Measurements from ENCODE around the gene ABCA6.

ABCA6 gene

GRCh38 chr17:69046121-69046807, 95.4 kb downstream of the ABCA6 start:
- DNase-seq: no peak

DNA sequence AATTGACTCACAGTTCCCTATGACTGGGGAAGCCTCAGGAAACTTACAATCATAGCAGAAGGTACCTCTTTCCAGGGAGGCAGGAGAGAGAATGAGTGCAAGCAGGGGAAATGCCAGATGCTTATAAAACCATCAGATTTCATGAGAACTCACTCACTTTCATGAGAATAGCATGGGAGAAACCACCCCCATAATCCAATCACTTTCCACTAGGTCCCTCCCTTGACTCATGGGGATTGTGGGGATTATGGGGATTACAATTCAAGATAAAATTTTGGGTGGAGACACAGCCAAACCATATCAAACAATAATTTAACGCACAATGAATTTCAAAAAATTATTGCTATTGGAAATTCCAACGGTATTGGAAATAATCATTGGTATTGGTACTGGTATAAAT, 96.0 kb downstream of the ABCA6 start:
- DNase-seq: no peak

GRCh38 chr17:69044371-69044770, 97.3 kb downstream of the ABCA6 start:
- DNase-seq: no peak

DNA sequence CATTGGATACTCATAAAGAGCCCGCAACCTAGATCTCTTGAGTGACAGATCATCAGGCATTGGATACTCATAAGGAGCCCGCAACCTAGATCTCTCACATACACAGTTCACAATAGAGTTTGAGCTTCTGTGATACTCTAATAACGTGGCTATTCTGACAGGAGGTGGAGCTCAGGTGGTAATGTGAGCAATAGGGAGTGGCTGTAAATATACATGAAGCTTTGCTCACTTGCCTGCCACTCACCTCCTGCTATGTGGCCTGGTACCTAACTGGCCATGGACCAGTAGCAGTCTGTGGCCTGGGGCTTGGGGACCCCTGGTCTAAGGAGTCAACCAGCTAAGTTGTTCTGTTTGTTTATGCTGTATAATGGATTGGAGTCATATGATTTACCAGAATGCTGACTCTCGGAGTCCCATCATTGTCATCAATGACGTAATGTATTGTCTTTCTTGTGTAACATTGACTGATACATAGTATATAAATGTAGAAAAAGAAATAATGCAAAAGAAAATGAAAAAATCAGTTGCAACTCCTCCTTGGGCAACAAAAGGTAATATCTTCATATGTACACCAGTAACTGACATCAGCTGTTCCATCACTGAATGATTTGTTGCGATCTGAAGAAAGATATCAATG, 98.5 kb downstream of the ABCA6 start:
- no peak for DNase-seq

DNA sequence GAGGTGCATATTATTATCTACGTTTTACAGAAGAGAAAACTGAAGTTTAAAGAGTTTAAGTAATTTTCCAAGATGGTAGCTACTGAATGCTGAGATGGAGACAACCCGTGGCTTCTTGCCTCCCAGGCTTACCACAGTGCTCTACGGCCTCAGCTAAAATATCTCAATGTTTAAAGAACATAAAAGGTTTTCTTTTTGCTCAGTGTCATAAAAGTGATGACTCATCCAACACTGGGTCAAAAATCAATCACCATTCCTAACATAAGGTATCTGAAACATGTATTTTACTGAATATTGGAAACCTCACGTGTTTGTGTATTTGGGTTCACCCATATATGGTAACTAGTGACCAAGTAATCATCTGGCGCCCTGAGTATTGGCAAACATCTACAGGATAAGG, 99.4 kb downstream of the ABCA6 start:
- no peak for DNase-seq

DNA sequence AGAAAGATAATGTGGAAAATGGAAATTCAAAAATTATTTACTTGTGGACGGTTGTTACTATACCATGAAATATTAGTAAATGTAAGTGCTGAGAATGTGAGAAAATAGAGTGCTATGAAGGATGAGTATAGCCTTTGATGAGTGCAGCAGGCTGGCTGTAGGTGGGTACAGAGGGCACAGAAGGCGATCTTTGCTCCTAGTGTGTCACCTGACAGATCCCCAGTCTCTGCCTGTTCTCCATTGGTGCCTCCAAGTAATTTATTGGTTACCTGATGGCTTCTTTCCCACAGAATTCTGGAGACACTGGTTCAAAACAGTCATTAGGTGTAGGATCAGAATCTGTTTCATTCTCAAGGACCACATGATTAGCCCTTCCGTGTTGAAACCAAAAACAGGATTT, 109.9 kb downstream of the ABCA6 start:
- no peak for DNase-seq

DNA sequence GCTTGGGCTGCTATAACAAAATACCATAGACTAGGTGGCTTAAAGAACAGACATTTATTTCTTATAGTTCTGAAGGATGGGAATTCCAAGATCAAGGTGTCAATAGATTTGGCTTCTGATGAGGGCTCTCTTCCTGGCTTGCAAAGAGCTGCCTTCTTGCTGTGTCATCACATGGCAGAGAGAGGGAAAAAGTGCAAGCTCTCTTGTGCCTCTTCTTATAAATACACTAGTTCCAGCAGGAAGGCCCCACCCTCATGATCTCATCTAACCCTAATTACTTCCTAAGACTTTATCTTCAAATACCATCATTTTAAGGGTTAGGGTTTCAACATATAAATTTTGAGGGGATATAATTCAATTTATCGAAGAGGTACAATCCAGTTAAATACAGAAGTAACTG, 111.5 kb downstream of the ABCA6 start:
- no peak for DNase-seq
